Uterus (tissue), 4 donors: Measurements from ENCODE around the gene YARS1. TPM values are rescaled to one million over a fixed set of nuclear protein-coding genes. Genes with fewer than 3 reads are reported as not detected.

Source experiments
- DNase-seq, 2 donors: peaks; one replicate each; pipeline ENCODE4 v3.0.0-alpha.2; 2019 to 2020
- H3K27ac ChIP-seq, 2 donors: fragments of 200-600 bp; sonication (generic); 1 replicate in 1 of 2; 2 replicates in 1 of 2; pipeline ENCODE4 v1.5.1; 2016 to 2018
- H3K27me3 ChIP-seq, 2 donors: fragments of 200-600 bp; sonication (generic); one replicate each; pipeline ENCODE4 v1.5.1; 2018 to 2019; ENCODE audit warnings: control low read depth in 1 of 2
- H3K36me3 ChIP-seq, 2 donors: fragments of 200-600 bp; sonication (generic); one replicate each; pipeline ENCODE4 v1.5.1; 2019; ENCODE audit warnings: control low read depth in 1 of 2
- H3K4me1 ChIP-seq, 2 donors: fragments of 200-600 bp; sonication (generic); one replicate each; pipeline ENCODE4 v1.5.1; 2018 to 2019; ENCODE audit warnings: control low read depth in 1 of 2
- H3K4me3 ChIP-seq, 2 donors: fragments of 200-600 bp; sonication (generic); 1 replicate in 1 of 2; 2 replicates in 1 of 2; pipeline ENCODE4 v1.5.1; 2018 to 2019; ENCODE audit warnings: mild to moderate bottlenecking in 1 of 2
- H3K9me3 ChIP-seq, 2 donors: fragments of 200-600 bp; sonication (generic); one replicate each; pipeline ENCODE4 v1.5.1; 2019; ENCODE audit warnings: control low read depth in 1 of 2
- POLR2A ChIP-seq, 2 donors: fragments of 450-650 bp; IDR thresholded peaks; one replicate each; pipeline ENCODE4 v1.6.1; 2016; ENCODE audit warnings: antibody characterized with exemption in 2 of 2, mild to moderate bottlenecking in 1 of 2, moderate library complexity in 1 of 2
- intact Hi-C: fragments of 100-400 bp; cut with DNase I; formaldehyde crosslinking; loops from one replicate; pipeline ENCODE4 v1.15.1; 2023; ENCODE audit warnings: low total_unique reads
- total RNA-seq, 4 donors: library from RNA; depleted of rRNA in 3 of 4; stranded (reverse); fragments of >200 nt in 3 of 4; gene quantifications; one replicate each; pipeline versions ENCODE4 v1.1.0 to v1.2.4, GENCODE V29; 2014 to 2023
- TF ChIP-seq, protein P1 (sequence below), 4 experiments: fragments of 200-600 bp in 2 of 4; fragments of 450-650 bp in 2 of 4; sonication (generic) in 2 of 4; IDR thresholded peaks; one replicate each; pipeline ENCODE4 v1.5.1; 2016 to 2019; ENCODE audit warnings: antibody characterized with exemption in 4 of 4, mild to moderate bottlenecking in 2 of 4, moderate library complexity in 1 of 4
- donor health status: DM: yes; HTN: yes; CAD: no.

Gene YARS1
- total RNA-seq, 4 donors from 2014 or later = 15.9 to 67.7 (median 30.4) TPM

DNA sequence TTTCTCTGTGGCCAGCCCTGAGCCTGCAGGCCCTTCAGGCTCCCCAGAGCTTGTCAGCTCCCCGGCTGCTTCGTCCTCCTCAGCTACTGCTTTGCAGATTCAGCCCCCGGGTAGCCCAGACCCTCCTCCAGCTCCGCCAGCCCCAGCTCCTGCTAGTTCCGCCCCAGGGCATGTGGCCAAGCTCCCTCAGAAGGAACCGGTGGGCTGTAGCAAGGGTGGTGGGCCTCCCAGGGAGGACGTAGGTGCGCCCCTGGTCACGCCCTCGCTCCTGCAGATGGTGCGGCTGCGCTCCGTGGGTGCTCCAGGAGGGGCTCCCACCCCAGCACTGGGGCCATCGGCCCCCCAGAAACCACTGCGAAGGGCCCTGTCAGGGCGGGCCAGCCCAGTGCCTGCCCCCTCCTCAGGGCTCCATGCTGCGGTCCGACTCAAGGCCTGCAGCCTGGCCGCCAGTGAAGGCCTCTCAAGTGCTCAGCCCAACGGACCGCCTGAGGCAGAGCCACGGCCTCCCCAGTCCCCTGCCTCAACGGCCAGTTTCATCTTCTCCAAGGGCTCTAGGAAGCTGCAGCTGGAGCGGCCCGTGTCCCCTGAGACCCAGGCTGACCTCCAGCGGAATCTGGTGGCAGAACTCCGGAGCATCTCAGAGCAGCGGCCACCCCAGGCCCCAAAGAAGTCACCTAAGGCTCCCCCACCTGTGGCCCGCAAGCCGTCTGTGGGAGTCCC is 45.4 kb downstream of the YARS1 start:
- H3K4me3 ChIP-seq = no peak overlapping the region
- TF ChIP-seq, protein P1, sequence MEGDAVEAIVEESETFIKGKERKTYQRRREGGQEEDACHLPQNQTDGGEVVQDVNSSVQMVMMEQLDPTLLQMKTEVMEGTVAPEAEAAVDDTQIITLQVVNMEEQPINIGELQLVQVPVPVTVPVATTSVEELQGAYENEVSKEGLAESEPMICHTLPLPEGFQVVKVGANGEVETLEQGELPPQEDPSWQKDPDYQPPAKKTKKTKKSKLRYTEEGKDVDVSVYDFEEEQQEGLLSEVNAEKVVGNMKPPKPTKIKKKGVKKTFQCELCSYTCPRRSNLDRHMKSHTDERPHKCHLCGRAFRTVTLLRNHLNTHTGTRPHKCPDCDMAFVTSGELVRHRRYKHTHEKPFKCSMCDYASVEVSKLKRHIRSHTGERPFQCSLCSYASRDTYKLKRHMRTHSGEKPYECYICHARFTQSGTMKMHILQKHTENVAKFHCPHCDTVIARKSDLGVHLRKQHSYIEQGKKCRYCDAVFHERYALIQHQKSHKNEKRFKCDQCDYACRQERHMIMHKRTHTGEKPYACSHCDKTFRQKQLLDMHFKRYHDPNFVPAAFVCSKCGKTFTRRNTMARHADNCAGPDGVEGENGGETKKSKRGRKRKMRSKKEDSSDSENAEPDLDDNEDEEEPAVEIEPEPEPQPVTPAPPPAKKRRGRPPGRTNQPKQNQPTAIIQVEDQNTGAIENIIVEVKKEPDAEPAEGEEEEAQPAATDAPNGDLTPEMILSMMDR (IDR thresholded peaks at IDR 0.05) = no peak
- no peak for TF ChIP-seq POLR2A (IDR thresholded peaks at IDR 0.05)
- no peaks in the 10 kb centered on the region for H3K4me1 ChIP-seq
- H3K9me3 ChIP-seq = no peaks in the 10 kb centered on the region
- H3K36me3 ChIP-seq = no peaks in the 10 kb centered on the region
- no peaks in the 10 kb centered on the region for H3K27me3 ChIP-seq
- intact Hi-C loops = no loop called here
- DNase-seq = no peak
- no peak overlapping the region for H3K27ac ChIP-seq

DNA sequence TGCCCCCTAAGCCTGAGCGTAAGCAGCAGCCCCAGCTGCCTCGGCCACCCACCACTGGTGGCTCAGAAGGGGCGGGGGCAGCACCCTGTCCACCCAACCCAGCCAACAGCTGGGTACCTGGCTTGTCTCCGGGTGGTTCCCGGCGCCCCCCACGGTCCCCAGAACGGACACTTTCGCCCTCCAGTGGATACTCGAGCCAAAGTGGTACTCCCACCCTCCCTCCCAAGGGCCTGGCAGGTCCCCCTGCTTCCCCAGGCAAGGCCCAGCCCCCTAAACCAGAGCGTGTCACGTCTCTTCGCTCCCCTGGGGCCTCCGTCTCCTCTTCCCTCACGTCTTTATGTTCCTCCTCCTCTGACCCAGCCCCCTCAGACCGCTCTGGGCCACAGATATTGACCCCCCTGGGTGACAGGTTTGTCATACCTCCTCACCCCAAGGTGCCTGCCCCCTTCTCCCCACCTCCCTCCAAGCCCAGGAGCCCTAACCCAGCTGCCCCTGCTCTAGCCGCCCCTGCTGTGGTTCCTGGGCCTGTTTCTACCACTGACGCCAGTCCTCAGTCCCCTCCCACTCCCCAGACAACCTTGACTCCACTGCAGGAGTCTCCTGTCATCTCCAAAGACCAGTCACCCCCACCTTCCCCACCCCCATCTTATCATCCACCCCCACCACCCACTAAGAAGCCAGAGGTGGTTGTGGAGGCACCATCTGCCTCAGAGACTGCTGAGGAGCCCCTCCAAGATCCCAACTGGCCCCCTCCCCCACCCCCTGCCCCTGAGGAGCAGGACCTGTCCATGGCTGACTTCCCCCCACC is 46.2 kb downstream of the YARS1 start:
- Histone ChIP-seq H3K36me3 (no peaks in the 10 kb centered on the region), H3K27me3 (no peaks in the 10 kb centered on the region), H3K4me3 (no peak overlapping the region), H3K27ac (no peak overlapping the region), H3K9me3 (no peaks in the 10 kb centered on the region), H3K4me1 (no peaks in the 10 kb centered on the region)
- intact Hi-C loops = no loop called here
- DNase-seq = no peak
- TF ChIP-seq POLR2A (IDR thresholded peaks at IDR 0.05) = no peak
- TF ChIP-seq, protein P1 (IDR thresholded peaks at IDR 0.05) = no peak

DNA sequence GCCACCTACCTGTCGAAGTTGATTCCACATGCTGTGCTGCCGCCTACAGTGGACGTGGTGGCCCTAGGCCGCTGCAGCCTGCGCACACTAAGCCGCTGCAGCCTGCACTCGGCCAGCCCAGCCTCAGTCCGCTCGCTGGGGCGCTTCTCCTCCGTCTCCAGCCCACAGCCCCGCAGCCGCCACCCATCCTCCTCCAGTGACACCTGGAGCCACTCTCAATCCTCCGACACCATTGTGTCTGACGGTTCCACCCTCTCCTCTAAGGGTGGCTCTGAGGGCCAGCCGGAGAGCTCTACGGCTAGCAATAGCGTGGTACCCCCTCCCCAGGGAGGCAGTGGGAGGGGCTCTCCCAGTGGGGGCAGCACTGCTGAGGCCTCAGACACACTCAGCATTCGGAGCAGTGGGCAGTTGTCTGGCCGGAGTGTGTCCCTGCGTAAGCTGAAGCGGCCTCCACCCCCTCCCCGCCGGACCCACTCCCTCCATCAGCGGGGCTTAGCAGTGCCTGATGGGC is 46.9 kb downstream of the YARS1 start:
- Histone ChIP-seq H3K4me1 (no peaks in the 10 kb centered on the region), H3K27ac (no peak overlapping the region), H3K27me3 (no peaks in the 10 kb centered on the region), H3K4me3 (no peak overlapping the region), H3K36me3 (no peaks in the 10 kb centered on the region), H3K9me3 (no peaks in the 10 kb centered on the region)
- DNase-seq = no peak
- intact Hi-C loops = no loop called here
- TF ChIP-seq, protein P1 (IDR thresholded peaks at IDR 0.05) = no peak
- TF ChIP-seq POLR2A (IDR thresholded peaks at IDR 0.05) = no peak

DNA sequence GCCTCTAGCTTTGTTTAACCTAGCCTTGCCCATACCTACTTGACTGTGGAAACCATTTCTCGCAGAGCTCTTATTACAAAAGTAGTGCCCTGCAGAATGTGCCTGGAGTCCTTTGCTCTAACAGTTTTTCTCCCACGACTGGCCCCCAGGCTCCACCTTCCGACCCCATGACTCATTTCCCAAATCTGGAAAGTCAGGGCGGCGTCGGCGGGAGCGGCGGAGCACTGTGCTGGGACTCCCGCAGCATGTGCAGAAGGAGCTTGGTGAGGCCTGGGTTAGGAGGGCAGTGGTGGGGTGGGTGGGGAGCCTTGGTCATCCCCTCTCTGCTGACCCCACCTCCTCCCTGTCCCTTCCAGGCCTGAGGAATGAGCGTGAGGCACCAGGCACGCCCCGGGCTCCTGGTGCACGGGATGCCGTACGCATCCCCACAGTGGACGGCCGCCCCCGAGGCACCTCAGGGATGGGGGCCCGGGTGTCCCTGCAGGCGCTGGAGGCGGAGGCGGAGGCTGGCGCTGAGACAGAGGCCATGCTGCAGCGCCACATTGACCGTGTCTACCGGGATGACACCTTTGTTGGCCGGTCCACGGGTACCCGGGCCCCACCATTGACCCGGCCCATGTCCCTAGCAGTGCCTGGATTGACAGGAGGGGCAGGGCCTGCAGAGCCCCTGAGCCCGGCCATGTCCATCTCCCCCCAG is 47.5 kb downstream of the YARS1 start:
- Histone ChIP-seq H3K36me3 (no peaks in the 10 kb centered on the region), H3K4me1 (no peaks in the 10 kb centered on the region), H3K4me3 (no peak overlapping the region), H3K9me3 (no peaks in the 10 kb centered on the region), H3K27ac (no peak overlapping the region), H3K27me3 (no peaks in the 10 kb centered on the region)
- intact Hi-C loops = no loop called here
- no peak for DNase-seq
- no peak for TF ChIP-seq POLR2A (IDR thresholded peaks at IDR 0.05)
- TF ChIP-seq, protein P1 (IDR thresholded peaks at IDR 0.05) = no peak
